OCI-LY3 (cell line): Measurements from ENCODE around the gene C12orf50.

Experiments used
- CTCF ChIP-seq: fragments of 200-600, 300-600 bp; sonication (generic); IDR thresholded peaks from 2 replicates; pipeline ENCODE4 v1.5.1; 2014; ENCODE audit warnings: antibody characterized with exemption, low read length, low read depth
- EZH2phosphoT487 ChIP-seq: fragments of 200-600 bp; shearing (Covaris generic); IDR thresholded peaks from 2 replicates; pipeline ENCODE4 v1.6.1; 2018; ENCODE audit warnings: antibody characterized with exemption, mixed run types, low read depth

GRCh38 chr12:87982208-87982607 is 47.0 kb downstream of the C12orf50 start:
- TF ChIP-seq CTCF (no peak), EZH2phosphoT487 (no peak)
